Measurements from ENCODE around the gene CALML6. TPM values are rescaled to one million over a fixed set of nuclear protein-coding genes. Genes with fewer than 3 reads are reported as not detected.

Gene CALML6
- total and polyA plus RNA-seq, 2 of the 8 experiments (the other 6 are each of a cell fraction or from before 2014, with no cell fraction given): 0.54 to 1.3 TPM

DNA sequence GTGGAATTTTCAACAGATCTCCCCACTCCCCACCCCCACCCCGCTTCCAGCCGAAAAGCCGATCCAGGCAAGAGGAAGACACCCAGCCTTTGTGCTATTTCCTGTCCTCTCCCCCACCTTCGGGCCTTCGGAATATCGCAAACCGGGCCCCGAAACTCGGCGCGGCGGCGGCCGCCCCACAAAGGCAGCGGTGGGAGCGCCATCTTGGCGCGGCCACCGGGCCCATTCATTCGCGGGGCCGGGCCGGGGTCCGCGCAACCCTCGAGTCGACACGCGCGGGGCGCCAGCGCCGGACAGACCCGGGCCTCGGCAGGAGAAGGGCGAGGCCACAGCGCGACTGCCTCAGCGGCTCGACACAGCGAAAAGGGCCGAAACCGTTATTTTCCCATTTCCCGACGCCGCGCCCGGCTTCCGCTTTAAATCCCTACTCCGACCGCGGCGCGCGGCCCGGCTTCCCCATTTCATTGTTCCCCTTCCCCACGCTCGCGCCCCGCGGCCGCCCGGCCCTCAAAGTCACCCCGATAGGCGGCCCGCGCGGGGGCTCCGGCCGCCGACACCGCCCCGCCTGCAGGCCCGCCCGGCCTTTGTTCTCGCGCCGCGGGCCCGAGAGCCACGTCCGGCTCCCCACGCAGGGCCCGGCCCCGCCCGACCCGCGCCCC lies 25.1 kb upstream of the CALML6 start (continued):
- TF ChIP-seq FOSL1 (IDR thresholded peaks at IDR 0.05; ENCODE audit: insufficient read depth, low read depth, low read length): no peak
- TF ChIP-seq RBBP5 (IDR thresholded peaks at IDR 0.05; ENCODE audit: borderline replicate concordance, low read depth, low read length): 0 out of 2 replicates have a peak, but pooled peaks have one; percentile 78
- TF ChIP-seq, protein P1, sequence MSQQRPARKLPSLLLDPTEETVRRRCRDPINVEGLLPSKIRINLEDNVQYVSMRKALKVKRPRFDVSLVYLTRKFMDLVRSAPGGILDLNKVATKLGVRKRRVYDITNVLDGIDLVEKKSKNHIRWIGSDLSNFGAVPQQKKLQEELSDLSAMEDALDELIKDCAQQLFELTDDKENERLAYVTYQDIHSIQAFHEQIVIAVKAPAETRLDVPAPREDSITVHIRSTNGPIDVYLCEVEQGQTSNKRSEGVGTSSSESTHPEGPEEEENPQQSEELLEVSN (IDR thresholded peaks at IDR 0.05): no peak
- no peak for TF ChIP-seq SP4 (IDR thresholded peaks at IDR 0.05; ENCODE audit: low read length)
- no peak for TF ChIP-seq BCL11A (IDR thresholded peaks at IDR 0.05; ENCODE audit: low read depth in 2 of 2, low read length in 2 of 2)
- peak; percentile 64 for TF ChIP-seq TAF1 (IDR thresholded peaks at IDR 0.05; ENCODE audit: low read depth, low read length)
- TF ChIP-seq EP300 (IDR thresholded peaks at IDR 0.05; ENCODE audit: borderline replicate concordance in 1 of 2, low read depth in 2 of 2, low read length in 2 of 2): no peak
- TF ChIP-seq KDM1A (IDR thresholded peaks at IDR 0.05; ENCODE audit: borderline replicate concordance, low read length): peak; percentile 75
- TF ChIP-seq POLR2A (IDR thresholded peaks at IDR 0.05; ENCODE audit: control extremely low read depth in 1 of 2, low read depth in 2 of 2, low read length in 2 of 2): peak in 1 of 2 experiments; percentile 42; a peak in 2 of 3 replicates
- TF ChIP-seq KDM4A (IDR thresholded peaks at IDR 0.05; ENCODE audit: low read depth, low read length, severe bottlenecking): peak; percentile 48
- TF ChIP-seq TCF12 (IDR thresholded peaks at IDR 0.05; ENCODE audit: low read depth, low read length): no peak
- no peak for TF ChIP-seq SIRT6 (IDR thresholded peaks at IDR 0.05; ENCODE audit: low read length)
